Kidney glomerular epithelial cell (primary cell): Measurements from ENCODE around the gene PRKCH.

Source experiments
- DNase-seq: peaks from one replicate; lab custom pipeline; 2025; lab: John Stamatoyannopoulos, UW

The PRKCH gene

GRCh38 chr14:61491876-61492434, 170.6 kb downstream of the PRKCH start:
- DNase-seq: no peak

- DNase-seq: no peak
Observed at GRCh38 chr14:61492474-61492873, 171.1 kb downstream of the PRKCH start.

- peak; percentile 59 for DNase-seq
Observed at GRCh38 chr14:61493239-61493638, 171.9 kb downstream of the PRKCH start.

- no peak for DNase-seq
Observed at GRCh38 chr14:61494018-61494417, 172.6 kb downstream of the PRKCH start.

GRCh38 chr14:61495809-61496208, 174.4 kb downstream of the PRKCH start:
- no peak for DNase-seq

- peak; percentile 41 for DNase-seq
Observed at GRCh38 chr14:61498303-61498702, 176.9 kb downstream of the PRKCH start.

GRCh38 chr14:61498811-61499210, 177.4 kb downstream of the PRKCH start:
- DNase-seq: no peak

- no peak for DNase-seq
Observed at GRCh38 chr14:61499991-61500390, 178.6 kb downstream of the PRKCH start.

- no peak for DNase-seq
Observed at GRCh38 chr14:61501714-61502458, 180.5 kb downstream of the PRKCH start.

- no peak for DNase-seq
Observed at GRCh38 chr14:61502459-61503093, 181.2 kb downstream of the PRKCH start.

- no peak for DNase-seq
Observed at GRCh38 chr14:61503167-61503801, 181.9 kb downstream of the PRKCH start.

GRCh38 chr14:61504901-61505300, 183.5 kb downstream of the PRKCH start:
- DNase-seq: no peak

- no peak for DNase-seq
Observed at GRCh38 chr14:61505815-61506809, 184.7 kb downstream of the PRKCH start.

- DNase-seq: no peak
Observed at GRCh38 chr14:61508526-61508925, 187.1 kb downstream of the PRKCH start.

GRCh38 chr14:61510736-61511557, 189.6 kb downstream of the PRKCH start:
- no peak for DNase-seq

- DNase-seq: no peak
Observed at GRCh38 chr14:61511558-61511948, 190.2 kb downstream of the PRKCH start.

GRCh38 chr14:61512026-61512834, 190.9 kb downstream of the PRKCH start:
- no peak for DNase-seq

- DNase-seq: no peak
Observed at GRCh38 chr14:61513986-61514830, 192.8 kb downstream of the PRKCH start.

GRCh38 chr14:61514927-61515326, 193.5 kb downstream of the PRKCH start:
- DNase-seq: no peak
